T47D (cell line): ENCODE data around the gene MXI1.

Experiments
- DNase-seq, 2 experiments: peaks; one replicate each; pipeline versions ENCODE4 v3.0.0 to v3.0.0-alpha.2; 2011 to 2012; ENCODE audit warnings: low read depth in 1 of 2, low spot score in 1 of 2
- JUND ChIP-seq: IDR thresholded peaks from 2 replicates; pipeline ENCODE4 v1.6.1; 2012; ENCODE audit warnings: low read depth
- in situ Hi-C: cut with HindIII; loops from 2 replicates; pipeline ENCODE4 v1.10.0; 2016; ENCODE audit warnings: low sequenced_read_pairs, low pct_unique_long_range_greater_than_20kb

The MXI1 gene

DNA sequence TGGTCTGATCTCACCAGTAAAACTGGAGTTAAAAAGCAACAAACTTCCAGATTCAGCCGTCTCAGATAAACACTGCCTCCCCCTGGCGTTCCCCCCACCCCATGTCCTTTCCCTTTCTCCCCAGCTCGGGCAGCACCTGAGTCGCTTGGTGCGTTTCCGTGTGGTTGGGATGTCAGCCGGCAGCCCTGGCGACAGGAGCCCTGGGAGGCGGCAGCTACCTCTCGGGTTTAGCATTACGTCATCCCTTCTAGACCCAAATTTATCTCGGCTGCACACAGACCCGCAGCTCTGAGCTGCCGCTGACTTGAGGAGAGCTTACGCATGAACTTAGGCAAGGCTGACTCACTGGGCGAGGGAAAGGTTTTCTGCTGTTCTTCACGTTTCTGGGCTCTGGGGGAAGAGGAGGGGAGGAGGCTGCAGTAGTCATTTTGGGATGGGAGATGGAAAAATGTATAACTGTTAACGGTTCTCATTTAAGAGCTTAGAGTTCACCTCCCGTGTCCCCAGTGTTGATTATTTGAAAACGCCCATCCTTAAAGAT lies 14.4 kb downstream of the MXI1 start:
- in situ Hi-C loops: no loop called here
- DNase-seq: peak; percentile 7 to 59
- no peak for TF ChIP-seq JUND

GRCh38 chr10:110222641-110223297 lies 15.4 kb downstream of the MXI1 start:
- in situ Hi-C loops: no loop called here
- no peak for DNase-seq
- no peak for TF ChIP-seq JUND

- no peak for TF ChIP-seq JUND
- DNase-seq: no peak
- in situ Hi-C loops: no loop called here
Observed at GRCh38 chr10:110223298-110223925, 16.0 kb downstream of the MXI1 start.

DNA sequence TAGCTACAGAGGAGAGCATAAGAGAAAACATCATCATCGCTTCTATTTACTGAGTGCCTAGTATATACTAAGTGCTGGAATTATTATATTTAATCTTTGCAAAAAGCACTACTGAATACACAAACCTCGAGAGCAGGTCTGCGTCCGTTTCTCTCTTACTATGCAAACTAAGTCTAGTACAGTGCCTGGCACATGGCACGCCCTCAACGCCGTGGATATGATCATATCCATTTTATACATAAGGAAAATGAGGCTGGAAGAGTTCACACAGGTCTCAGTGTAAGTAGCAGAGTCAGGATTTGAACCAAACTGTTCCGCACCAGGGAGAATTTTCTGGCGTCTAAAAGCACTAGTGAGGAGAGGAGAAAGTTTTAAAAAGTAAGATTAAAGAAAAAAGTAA lies 17.6 kb downstream of the MXI1 start:
- in situ Hi-C loops: no loop called here
- DNase-seq: no peak
- TF ChIP-seq JUND: no peak

DNA sequence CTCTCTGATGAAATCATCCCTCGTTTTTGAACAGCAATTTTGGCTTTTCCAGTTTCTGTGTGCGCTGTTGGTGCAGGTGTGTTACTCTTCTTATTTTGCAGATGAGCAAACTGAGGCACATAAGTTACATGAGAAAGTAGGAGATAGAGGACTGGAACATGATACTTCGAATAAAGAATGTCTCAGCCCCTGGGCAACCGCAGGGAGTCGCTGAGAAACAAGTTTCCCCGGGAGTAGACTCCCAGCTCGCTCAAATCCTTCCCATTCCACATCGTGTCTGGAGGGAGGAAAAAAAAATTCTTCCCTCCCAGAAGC lies 18.0 kb downstream of the MXI1 start:
- in situ Hi-C loops: no loop called here
- TF ChIP-seq JUND: no peak
- no peak for DNase-seq

DNA sequence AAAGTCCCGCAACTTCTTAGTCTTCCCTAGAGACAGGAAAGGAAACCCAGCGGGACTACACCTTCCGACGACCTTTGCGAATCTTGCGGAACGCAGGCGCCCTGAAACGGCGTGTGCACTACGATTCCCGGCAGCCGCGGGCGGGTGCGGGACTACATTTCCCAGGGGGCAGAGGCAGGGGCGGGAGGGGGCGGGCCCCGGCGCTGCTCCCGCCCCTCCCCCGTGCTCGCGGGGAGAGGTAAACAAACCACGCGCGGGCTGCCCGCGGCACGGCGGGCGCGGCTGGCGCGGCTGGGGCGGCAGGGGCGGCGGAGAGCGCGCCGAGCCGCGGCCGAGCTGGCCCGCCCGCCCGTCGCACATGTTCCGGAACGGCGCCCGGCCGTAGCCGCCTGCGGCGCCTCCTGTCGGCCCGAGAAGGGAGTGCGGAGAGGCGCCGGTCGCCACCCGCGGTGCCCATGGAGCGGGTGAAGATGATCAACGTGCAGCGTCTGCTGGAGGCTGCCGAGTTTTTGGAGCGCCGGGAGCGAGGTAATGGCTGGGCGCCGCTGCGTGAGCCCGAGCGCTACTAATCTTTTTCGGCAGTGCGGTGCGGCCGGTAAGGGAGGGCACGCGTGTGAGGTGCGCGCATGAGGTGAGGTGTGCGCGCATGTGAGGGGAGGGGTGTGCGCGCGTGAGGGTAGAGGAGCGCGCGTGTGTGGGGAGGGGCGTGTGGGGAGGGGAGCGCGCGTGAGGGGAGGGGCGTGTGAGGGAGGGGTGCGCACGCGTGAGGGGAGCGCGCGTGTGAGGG lies 18.5 kb downstream of the MXI1 start:
- in situ Hi-C loops: no loop called here
- DNase-seq: peak; percentile 53 to 95
- no peak for TF ChIP-seq JUND

DNA sequence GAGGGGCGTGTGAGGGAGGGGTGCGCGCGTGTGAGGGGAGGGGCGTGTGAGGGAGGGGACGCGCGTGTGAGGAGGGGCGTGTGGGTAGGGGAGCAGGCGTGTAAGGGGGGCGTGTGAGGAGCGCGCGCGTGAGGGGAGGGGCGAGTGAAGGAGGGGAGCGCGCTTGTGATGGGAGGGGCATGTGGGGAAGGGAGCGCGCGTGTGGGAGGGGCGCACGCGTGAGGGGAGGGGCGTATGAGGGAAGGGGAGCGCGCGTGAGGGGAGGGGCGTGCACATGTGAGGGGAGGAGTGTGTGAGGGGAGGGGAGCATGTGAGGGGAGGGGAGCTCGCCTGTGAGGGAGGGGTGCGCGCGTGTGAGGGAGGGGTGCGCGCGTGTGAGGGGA lies 19.1 kb downstream of the MXI1 start:
- in situ Hi-C loops: no loop called here
- TF ChIP-seq JUND: no peak
- peak; percentile 39 to 94 for DNase-seq

DNA sequence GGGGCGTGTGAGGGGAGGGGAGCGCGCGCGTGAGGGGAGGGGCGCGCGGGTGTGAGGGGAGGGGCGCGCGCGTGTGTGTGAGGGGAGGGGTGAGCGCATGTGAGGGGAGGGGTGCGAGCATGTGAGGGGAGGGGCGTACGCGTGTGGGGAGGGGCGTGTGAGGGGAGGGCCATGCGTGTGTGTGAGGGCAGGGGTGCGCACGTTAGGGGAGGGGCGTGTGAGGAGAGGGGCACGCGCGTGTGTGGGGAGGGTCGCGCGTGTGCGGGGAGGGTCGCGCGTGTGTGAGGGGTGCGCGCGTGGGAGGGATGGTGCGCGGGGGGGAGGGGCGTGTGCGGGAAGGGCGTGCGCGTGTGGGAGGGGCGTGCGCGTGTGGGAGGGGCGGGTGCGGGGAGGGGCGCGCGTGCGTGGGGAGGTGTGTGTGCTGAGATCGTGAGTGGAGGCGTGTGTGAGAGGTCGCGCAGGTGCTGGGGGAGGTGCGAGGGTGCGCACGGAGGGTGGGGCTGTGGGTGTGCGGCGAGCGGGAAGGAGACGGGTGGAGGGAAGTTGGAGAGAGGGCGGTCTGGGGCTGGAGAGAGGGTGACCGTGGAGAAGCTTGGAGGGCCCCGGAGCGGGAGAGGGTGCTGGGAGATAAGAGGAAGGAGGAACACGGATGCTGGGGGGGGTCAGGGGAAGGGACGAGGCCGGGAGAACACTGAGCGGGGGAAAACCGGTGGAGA lies 19.7 kb downstream of the MXI1 start:
- no peak for TF ChIP-seq JUND
- DNase-seq: peak; percentile 52 to 64

DNA sequence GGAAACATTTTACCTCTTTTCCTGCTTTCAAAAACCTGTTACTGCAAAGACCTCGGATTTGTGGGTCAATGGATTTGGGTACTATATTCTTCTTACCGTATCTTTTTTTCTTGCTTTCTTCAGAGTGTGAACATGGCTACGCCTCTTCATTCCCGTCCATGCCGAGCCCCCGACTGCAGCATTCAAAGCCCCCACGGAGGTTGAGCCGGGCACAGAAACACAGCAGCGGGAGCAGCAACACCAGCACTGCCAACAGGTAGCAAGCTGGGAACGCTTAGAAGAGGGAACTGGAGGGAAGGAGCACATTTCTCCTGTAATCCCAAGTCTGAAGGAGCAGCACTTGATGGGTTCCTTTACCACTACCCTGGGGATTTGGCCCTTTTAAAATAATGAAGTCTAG lies 20.7 kb downstream of the MXI1 start:
- no peak for TF ChIP-seq JUND
- in situ Hi-C loops: no loop called here
- DNase-seq: no peak

More for the DNA sequence above, 19.7 kb downstream of the MXI1 start:
- in situ Hi-C loops: no loop called here

DNA sequence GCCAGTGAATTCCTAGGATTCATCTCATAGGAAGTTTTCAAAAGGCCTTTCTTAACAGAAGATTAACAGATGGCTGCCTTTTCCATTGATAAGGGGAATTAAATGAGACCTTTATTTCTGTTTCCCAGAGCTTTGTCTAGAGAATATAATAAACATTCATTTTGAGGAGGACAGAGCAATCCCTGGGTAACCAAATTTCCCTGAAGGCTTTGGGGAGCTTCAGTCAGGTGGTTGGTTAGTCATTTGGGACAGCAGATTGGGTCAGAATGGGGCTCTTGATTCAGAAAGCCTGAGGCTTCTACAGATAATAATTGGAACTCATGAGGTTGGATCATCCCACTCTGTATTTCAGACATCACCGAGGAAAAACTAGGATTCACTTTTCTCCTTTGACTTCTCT lies 21.8 kb downstream of the MXI1 start:
- TF ChIP-seq JUND: no peak
- in situ Hi-C loops: no loop called here

GRCh38 chr10:110233846-110234245 lies 26.4 kb downstream of the MXI1 start:
- in situ Hi-C loops: no loop called here
- no peak for TF ChIP-seq JUND
- no peak for DNase-seq

More for the DNA sequence above, 21.8 kb downstream of the MXI1 start:
- no peak for DNase-seq

GRCh38 chr10:110237894-110238480 lies 30.6 kb downstream of the MXI1 start:
- in situ Hi-C loops: no loop called here
- no peak for DNase-seq
- TF ChIP-seq JUND: no peak
